SU-DHL-6 (cell line): ENCODE measurements around the gene PCP4L1.
"Not testable (repeated sequence)": the region's sequence is repeated elsewhere in the genome, so short reads cannot be mapped to it uniquely, and the experiment has no call there.

Experiments
- H2AFZ ChIP-seq: fragments of 200-600 bp; sonication (generic); 2 replicates; pipeline ENCODE4 v1.6.1; 2014; ENCODE audit warnings: low read depth, mild to moderate bottlenecking, moderate library complexity, mixed read lengths, antibody characterized with exemption, low read length; ENCODE audit not compliant: severe bottlenecking
- H3F3A ChIP-seq: fragments of 200-600 bp; shearing (Covaris generic); 2 replicates; pipeline ENCODE4 v1.6.0; 2016; ENCODE audit warnings: antibody characterized with exemption, mild to moderate bottlenecking; ENCODE audit not compliant: insufficient read depth
- H3K27ac ChIP-seq: fragments of 200-600 bp; sonication (generic); 2 replicates; pipeline ENCODE4 v1.5.1; 2016; ENCODE audit warnings: low read depth, mild to moderate bottlenecking, low read length, moderate library complexity, mixed read lengths
- H3K27me3 ChIP-seq: fragments of 200-600 bp; sonication (generic), shearing (Covaris generic); 2 replicates; pipeline ENCODE4 v1.6.0; 2014; ENCODE audit warnings: mild to moderate bottlenecking, low read length
- H3K36me3 ChIP-seq: fragments of 200-600 bp; sonication (generic); 2 replicates; pipeline ENCODE4 v1.6.1; 2014; ENCODE audit warnings: mild to moderate bottlenecking, low read length, mixed read lengths
- H3K4me2 ChIP-seq: fragments of 300-600, 200-600 bp; shearing (Covaris generic), sonication (generic); 2 replicates; pipeline ENCODE4 v1.6.0; 2014; ENCODE audit warnings: low read length, low read depth, mild to moderate bottlenecking; ENCODE audit not compliant: poor library complexity, severe bottlenecking
- H3K4me3 ChIP-seq: fragments of 200-600 bp; sonication (generic); 2 replicates; pipeline ENCODE4 v1.5.1; 2014; ENCODE audit warnings: antibody characterized with exemption, low read length, mild to moderate bottlenecking, mixed read lengths; ENCODE audit not compliant: insufficient read depth, poor library complexity, severe bottlenecking
- H3K79me2 ChIP-seq: fragments of 200-600 bp; sonication (generic); 2 replicates; pipeline ENCODE4 v1.6.1; 2014; ENCODE audit warnings: mild to moderate bottlenecking, low read length, moderate library complexity; ENCODE audit not compliant: insufficient read depth
- H3K9ac ChIP-seq: fragments of 200-600 bp; sonication (generic); 2 replicates; pipeline ENCODE4 v1.7.0; 2014; ENCODE audit warnings: mild to moderate bottlenecking, low read length
- H3K9me2 ChIP-seq: fragments of 200-600 bp; sonication (generic); replicated peaks from 2 replicates; pipeline ENCODE4 v1.6.1; 2014; ENCODE audit warnings: low read length; ENCODE audit not compliant: insufficient read depth
- H3K9me3 ChIP-seq: fragments of 200-600 bp; sonication (generic); 2 replicates; pipeline ENCODE4 v1.6.1; 2014; ENCODE audit warnings: low read length, mixed read lengths; ENCODE audit not compliant: insufficient read depth
- H4K20me1 ChIP-seq: fragments of 200-600 bp; sonication (generic); 2 replicates; pipeline ENCODE4 v1.6.1; 2014; ENCODE audit warnings: low read depth, mild to moderate bottlenecking, antibody characterized with exemption, low read length, moderate library complexity, mixed read lengths
- CTCF ChIP-seq: fragments of 200-600 bp; sonication (generic); IDR thresholded peaks from one replicate; pipeline ENCODE4 v1.5.1; 2017; ENCODE audit warnings: antibody characterized with exemption, mild to moderate bottlenecking, low read length, moderate library complexity; ENCODE audit not compliant: insufficient read depth, poor library complexity, severe bottlenecking
- EZH2phosphoT487 ChIP-seq: fragments of 200-600 bp; sonication (generic), shearing (Covaris generic); conservative IDR thresholded peaks from 2 replicates; pipeline ENCODE4 v1.6.1; 2018; ENCODE audit warnings: mild to moderate bottlenecking, antibody characterized with exemption, low read length, moderate library complexity, mixed read lengths

PCP4L1 gene

GRCh38 chr1:161222175-161223019 lies 36.1 kb upstream of the PCP4L1 start:
- Histone ChIP-seq H3K79me2 (no peaks in the 10 kb centered on the region), H3K27ac (no peak overlapping the region), H3K4me3 (no peak overlapping the region), H3K9me3 (no peaks in the 10 kb centered on the region), H3K9ac (no peak overlapping the region), H3F3A (no peaks in the 10 kb centered on the region), H3K36me3 (no peaks in the 10 kb centered on the region), H2AFZ (no peak overlapping the region), H3K27me3 (no peaks in the 10 kb centered on the region), H4K20me1 (no peaks in the 10 kb centered on the region), H3K9me2 (no peaks in the 10 kb centered on the region), H3K4me2 (no peak overlapping the region)
- TF ChIP-seq CTCF: no peak
- TF ChIP-seq EZH2phosphoT487: no peak

DNA sequence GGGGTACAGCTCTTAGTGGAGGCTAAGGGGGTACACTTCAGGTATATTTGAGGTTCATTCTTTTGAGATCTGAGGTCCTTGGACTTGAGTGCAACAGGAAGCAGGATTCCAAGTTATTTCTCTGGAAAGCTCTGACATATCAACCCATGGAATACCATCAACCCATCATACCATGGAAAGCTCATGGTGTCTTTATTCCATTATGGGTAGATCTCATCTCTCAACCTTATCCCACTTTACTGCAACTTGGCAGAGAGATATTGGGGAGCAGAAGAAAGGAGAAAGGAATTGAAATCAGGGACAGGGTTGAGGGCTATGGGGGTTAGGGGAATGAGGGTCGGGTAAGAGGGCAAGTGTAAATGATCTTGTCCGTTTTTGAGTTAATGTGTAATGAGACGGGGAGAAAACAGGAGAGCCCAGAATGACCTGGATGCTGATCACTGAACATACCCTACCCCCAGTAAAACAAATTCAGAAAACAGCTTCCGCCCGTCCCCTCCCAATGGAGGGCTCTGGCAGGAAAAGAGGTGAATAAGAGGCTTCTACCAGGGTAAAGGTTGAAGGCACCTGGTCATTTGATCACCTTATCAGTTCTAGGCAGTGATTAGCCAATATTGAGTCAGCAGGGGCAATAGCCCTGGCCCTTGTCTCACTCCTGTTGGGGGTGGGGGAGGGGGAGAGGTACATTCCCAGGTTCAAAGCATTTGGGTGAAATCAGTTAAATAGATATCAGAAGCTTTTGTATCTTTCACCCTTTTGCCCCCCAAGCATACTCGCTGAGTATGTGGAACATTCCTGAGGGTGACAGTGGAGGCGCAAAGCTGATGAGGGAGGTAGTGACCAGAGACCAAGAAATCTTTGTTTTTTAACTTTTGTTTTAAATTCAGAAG lies 34.5 kb upstream of the PCP4L1 start:
- no peak overlapping the region for H3K27ac ChIP-seq
- no peak overlapping the region for H2AFZ ChIP-seq
- no peaks in the 10 kb centered on the region for H3K27me3 ChIP-seq
- no peak overlapping the region for H3K4me3 ChIP-seq
- no peaks in the 10 kb centered on the region for H3K79me2 ChIP-seq
- H3F3A ChIP-seq: no peaks in the 10 kb centered on the region
- H3K4me2 ChIP-seq: no peak overlapping the region
- H3K9me3 ChIP-seq: no peaks in the 10 kb centered on the region
- no peaks in the 10 kb centered on the region for H3K9me2 ChIP-seq
- TF ChIP-seq EZH2phosphoT487: no peak
- no peak for TF ChIP-seq CTCF
- no peaks in the 10 kb centered on the region for H4K20me1 ChIP-seq
- no peaks in the 10 kb centered on the region for H3K36me3 ChIP-seq
- H3K9ac ChIP-seq: no peak overlapping the region

DNA sequence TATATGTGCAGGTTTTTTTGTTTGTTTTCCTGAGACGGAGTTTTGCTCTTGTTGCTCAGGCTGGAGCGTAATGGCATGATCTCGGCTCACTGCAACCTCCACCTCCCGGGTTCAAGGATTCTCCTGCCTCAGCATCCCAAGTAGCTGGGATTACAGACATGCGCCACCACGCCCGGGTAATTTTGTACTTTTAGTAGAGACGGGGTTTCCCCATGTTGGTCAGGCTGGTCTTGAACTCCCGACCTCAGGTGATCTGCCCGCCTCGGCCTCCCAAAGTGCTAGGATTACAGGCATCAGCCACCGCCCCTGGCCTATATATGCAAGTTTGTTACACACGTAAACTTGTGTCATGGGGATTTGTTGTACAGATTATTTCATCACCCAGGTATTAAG lies 33.9 kb upstream of the PCP4L1 start:
- not testable (repeated sequence) for H4K20me1 ChIP-seq, H3K27me3 ChIP-seq, H3K4me3 ChIP-seq, H3K9me2 ChIP-seq, H3K36me3 ChIP-seq, H3K9me3 ChIP-seq, H3K4me2 ChIP-seq, H3F3A ChIP-seq, H3K27ac ChIP-seq, H3K9ac ChIP-seq, H3K79me2 ChIP-seq, H2AFZ ChIP-seq

DNA sequence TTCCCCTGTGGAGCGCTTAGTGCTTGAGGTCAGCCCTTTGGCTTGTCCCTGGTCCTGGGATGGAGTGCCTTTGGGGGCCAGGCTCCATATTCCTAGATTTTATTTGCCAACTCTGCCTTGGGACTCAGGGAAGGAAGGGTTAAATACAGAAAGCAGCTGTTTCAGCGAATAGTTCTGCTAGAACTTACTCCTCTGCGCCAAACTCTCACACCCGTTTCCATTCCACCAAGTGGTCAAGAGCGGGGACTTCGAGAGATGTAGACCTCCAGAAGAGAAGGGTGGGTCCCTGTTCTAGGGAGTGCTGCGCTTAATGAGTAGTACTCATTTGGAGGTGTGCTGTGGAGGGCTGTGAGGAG lies 33.4 kb upstream of the PCP4L1 start:
- TF ChIP-seq EZH2phosphoT487 (no peak), CTCF (no peak)
- Histone ChIP-seq H2AFZ (peak overlapping the region; percentile 97), H3K9ac (no peak overlapping the region), H3K79me2 (no peaks in the 10 kb centered on the region), H3K27ac (no peak overlapping the region), H3K36me3 (no peaks in the 10 kb centered on the region), H4K20me1 (no peaks in the 10 kb centered on the region), H3K27me3 (no peaks in the 10 kb centered on the region), H3K4me3 (no peak overlapping the region), H3K9me3 (no peaks in the 10 kb centered on the region), H3K9me2 (no peaks in the 10 kb centered on the region), H3F3A (no peaks in the 10 kb centered on the region), H3K4me2 (peak overlapping the region; percentile 30)
